ENCODE measurements around the gene COMT.

DNA sequence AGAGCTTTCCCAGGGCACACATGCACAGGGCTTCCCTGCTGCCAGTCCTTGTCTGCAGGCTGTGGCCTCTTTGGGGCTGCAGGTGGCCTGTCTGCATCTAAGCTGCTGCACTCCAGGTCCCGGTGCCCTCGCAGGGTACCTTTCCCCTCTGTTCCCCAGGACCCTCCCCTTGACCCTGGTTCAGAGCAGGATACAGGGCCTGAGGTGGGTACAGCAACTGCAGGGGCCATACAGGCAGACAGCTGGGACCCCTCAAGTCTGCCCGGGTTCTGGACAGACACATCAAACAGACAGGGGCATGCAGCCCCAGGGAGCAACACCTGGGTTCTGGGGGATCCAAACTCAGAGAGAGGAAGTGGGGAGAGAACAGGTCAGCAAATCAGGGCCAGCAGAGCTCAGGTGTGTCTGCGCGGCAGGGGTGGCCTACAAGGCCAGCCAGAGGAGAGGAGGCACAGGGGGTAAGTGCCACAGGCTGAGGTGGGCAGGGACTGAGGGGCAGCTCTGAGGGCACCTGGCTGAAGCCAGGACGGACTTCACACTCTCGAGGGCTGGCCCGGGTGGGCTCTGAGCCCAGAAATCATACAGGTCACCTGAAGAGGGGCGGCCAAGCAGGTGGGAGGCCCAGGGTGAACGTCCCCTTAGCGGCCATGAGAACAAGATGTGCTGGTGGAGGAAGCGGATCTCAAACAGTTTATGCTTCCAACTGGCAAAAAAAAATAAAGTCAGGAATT is 29.9 kb upstream of the COMT start:
- TF ChIP-seq CTCF (IDR thresholded peaks at IDR 0.05) (no peak), POLR2A (IDR thresholded peaks at IDR 0.05) (no peak)
